GM21423 (cell line): ENCODE data around the gene FBLN7.

ENCODE experiments used
- ATAC-seq: cut with Tn5 transposase; IDR thresholded peaks from one replicate; pipeline ENCODE4 v1.9.1; 2021; ENCODE audit warnings: mild to moderate bottlenecking, moderate library complexity; ENCODE audit not compliant: unreplicated experiment

The FBLN7 gene

GRCh38 chr2:112220186-112220585 lies 82.0 kb downstream of the FBLN7 start:
- ATAC-seq, result no peak

- no peak for ATAC-seq
Observed at GRCh38 chr2:112220831-112221230, 82.6 kb downstream of the FBLN7 start.

GRCh38 chr2:112229348-112229747 lies 91.2 kb downstream of the FBLN7 start:
- no peak for ATAC-seq

- no peak for ATAC-seq
Observed at GRCh38 chr2:112230371-112230770, 92.2 kb downstream of the FBLN7 start.
